H1 (cell line): ENCODE data around the gene NCBP2. TPM values are rescaled to one million over a fixed set of nuclear protein-coding genes. Genes with fewer than 3 reads are reported as not detected.

Experiments used
- CTCF ChIA-PET: fragments of 300-600 bp; sonication (Branson Sonifier 250); formaldehyde crosslinking; loops from one replicate; lab custom pipeline; 2021; ENCODE audit not compliant: partially characterized antibody; lab: Charles Lee
- POLR2A ChIA-PET: fragments of 300-600 bp; sonication (Branson Sonifier 250); formaldehyde crosslinking; loops from one replicate; lab custom pipeline; 2021; ENCODE audit warnings: inconsistent platforms; ENCODE audit not compliant: partially characterized antibody; lab: Charles Lee
- DNase-seq, 2 experiments: peaks; one replicate each; pipeline versions ENCODE4 v3.0.0 to v3.0.0-alpha.2; 2010 to 2022; ENCODE audit warnings: low spot score in 2 of 2, low read depth in 1 of 2, mixed read lengths in 1 of 2
- FAIRE-seq: peaks from 2 replicates; lab custom pipeline; 2011; peaks lifted over from hg19 to GRCh38; lab: Jason Lieb, UNC
- H2AFZ ChIP-seq: 2 replicates; pipeline ENCODE4 v1.8.1; 2012; ENCODE audit warnings: low read length, inconsistent platforms
- H2AK5ac ChIP-seq: 2 replicates; pipeline ENCODE4 v1.6.1; 2013; ENCODE audit warnings: low read depth, low read length
- H2BK120ac ChIP-seq: replicated peaks from 2 replicates; pipeline ENCODE3; 2013; ENCODE audit warnings: low read depth, low read length, inconsistent platforms
- H2BK12ac ChIP-seq: 2 replicates; pipeline ENCODE4 v1.6.1; 2013; ENCODE audit warnings: low read depth, low read length
- H2BK15ac ChIP-seq: 2 replicates; pipeline ENCODE4 v1.6.1; 2013; ENCODE audit warnings: low read length
- H2BK20ac ChIP-seq: 2 replicates; pipeline ENCODE4 v1.6.1; 2013; ENCODE audit warnings: low read length
- H2BK5ac ChIP-seq: 2 replicates; pipeline ENCODE4 v1.6.1; 2013; ENCODE audit warnings: low read depth, low read length
- H3K14ac ChIP-seq: 2 replicates; pipeline ENCODE4 v1.6.1; 2013; ENCODE audit warnings: inconsistent platforms; ENCODE audit not compliant: insufficient read length
- H3K18ac ChIP-seq: 2 replicates; pipeline ENCODE4 v1.6.1; 2013; ENCODE audit warnings: low read length; ENCODE audit errors: extremely low read depth
- H3K23ac ChIP-seq: 2 replicates; pipeline ENCODE4 v1.6.1; 2013; ENCODE audit warnings: inconsistent platforms; ENCODE audit not compliant: insufficient read length
- H3K23me2 ChIP-seq: 2 replicates; pipeline ENCODE4 v1.6.1; 2013; ENCODE audit warnings: low read depth, low read length
- H3K27ac ChIP-seq: 2 replicates; pipeline ENCODE4 v1.6.1; 2011; ENCODE audit warnings: low read depth, low read length, inconsistent platforms
- H3K27me3 ChIP-seq, 4 experiments: replicated peaks in 1 of 4; 1 replicate in 1 of 4; 2 replicates in 3 of 4; pipeline versions ENCODE4 v1.6.1 to v1.8.1; 2011 to 2013; ENCODE audit warnings: low read length in 3 of 4, mild to moderate bottlenecking in 3 of 4, inconsistent platforms in 2 of 4, mixed read lengths in 2 of 4, moderate library complexity in 1 of 4; ENCODE audit not compliant: control insufficient read depth in 3 of 4, insufficient read depth in 3 of 4; ENCODE audit errors: extremely low read depth in 1 of 4
- H3K36me3 ChIP-seq, 4 experiments: 2 replicates each; pipeline versions ENCODE4 v1.6.1 to v1.8.1; 2011 to 2013; ENCODE audit warnings: mild to moderate bottlenecking in 4 of 4, low read length in 3 of 4, moderate library complexity in 2 of 4, control low read depth in 1 of 4, inconsistent platforms in 1 of 4; ENCODE audit not compliant: insufficient read depth in 4 of 4, control insufficient read depth in 2 of 4
- H3K4ac ChIP-seq: replicated peaks from 2 replicates; pipeline ENCODE3; 2013; ENCODE audit warnings: low read length, low read depth, mixed read lengths, inconsistent platforms; ENCODE audit not compliant: insufficient read length
- H3K4me1 ChIP-seq, 4 experiments: replicated peaks in 1 of 4; 1 replicate in 1 of 4; 2 replicates in 3 of 4; pipeline versions ENCODE4 v1.6.1 to v1.8.1; 2011 to 2013; ENCODE audit warnings: low read length in 3 of 4, inconsistent platforms in 2 of 4, mixed read lengths in 1 of 4; ENCODE audit not compliant: insufficient read depth in 4 of 4, control insufficient read depth in 3 of 4
- H3K4me2 ChIP-seq, 2 experiments: 2 replicates each; pipeline versions ENCODE4 v1.6.1 to v1.8.1; 2011 to 2013; ENCODE audit warnings: low read depth in 2 of 2, low read length in 2 of 2, control low read depth in 1 of 2, inconsistent platforms in 1 of 2, mild to moderate bottlenecking in 1 of 2; ENCODE audit not compliant: insufficient read depth in 1 of 2
- H3K4me3 ChIP-seq, 4 experiments: fragments of 200-600, 300-600 bp in 1 of 4; sonication (generic), shearing (Covaris generic), sonication (Bioruptor Twin) in 1 of 4; 2 replicates each; pipeline versions ENCODE4 v1.5.1 to v1.8.1; 2011 to 2016; ENCODE audit warnings: low read length in 4 of 4, low read depth in 3 of 4, control low read depth in 2 of 4, inconsistent platforms in 2 of 4, mild to moderate bottlenecking in 2 of 4, mixed read lengths in 1 of 4, moderate library complexity in 1 of 4; ENCODE audit not compliant: insufficient read depth in 2 of 4; ENCODE audit errors: extremely low read depth in 1 of 4
- H3K56ac ChIP-seq: replicated peaks from 2 replicates; pipeline ENCODE3; 2013; ENCODE audit warnings: low read depth, mild to moderate bottlenecking, mixed read lengths, low read length, inconsistent platforms; ENCODE audit not compliant: insufficient read length
- H3K79me1 ChIP-seq: 2 replicates; pipeline ENCODE4 v1.6.1; 2013; ENCODE audit warnings: low read depth, low read length, control low read depth
- H3K79me2 ChIP-seq, 2 experiments: 2 replicates each; pipeline versions ENCODE4 v1.6.1 to v1.8.1; 2012 to 2013; ENCODE audit warnings: low read length in 2 of 2, mild to moderate bottlenecking in 2 of 2, inconsistent platforms in 1 of 2; ENCODE audit not compliant: insufficient read depth in 2 of 2, control insufficient read depth in 1 of 2
- H3K9ac ChIP-seq, 4 experiments: replicated peaks in 1 of 4; 1 replicate in 1 of 4; 2 replicates in 3 of 4; pipeline versions ENCODE4 v1.6.1 to v1.8.1; 2011 to 2013; ENCODE audit warnings: low read depth in 3 of 4, low read length in 3 of 4, control low read depth in 2 of 4, mild to moderate bottlenecking in 2 of 4, moderate library complexity in 2 of 4, inconsistent platforms in 1 of 4; ENCODE audit errors: extremely low read depth in 1 of 4
- H3K9me3 ChIP-seq, 2 experiments: 2 replicates each; pipeline versions ENCODE4 v1.6.1 to v1.8.1; 2012 to 2013; ENCODE audit warnings: mild to moderate bottlenecking in 2 of 2, moderate library complexity in 2 of 2, control low read depth in 1 of 2, inconsistent platforms in 1 of 2, low read depth in 1 of 2, low read length in 1 of 2, mixed read lengths in 1 of 2; ENCODE audit not compliant: insufficient read depth in 2 of 2
- H4K20me1 ChIP-seq, 2 experiments: replicated peaks in 1 of 2; 2 replicates each; pipeline versions ENCODE3 to v1.8.1; 2011 to 2013; ENCODE audit warnings: inconsistent platforms in 2 of 2, low read length in 2 of 2, mild to moderate bottlenecking in 1 of 2; ENCODE audit not compliant: insufficient read depth in 2 of 2, control insufficient read depth in 1 of 2
- H4K5ac ChIP-seq: 2 replicates; pipeline ENCODE4 v1.6.1; 2013; ENCODE audit warnings: low read length, low read depth, mixed read lengths, inconsistent platforms; ENCODE audit not compliant: insufficient read length
- H4K8ac ChIP-seq: 2 replicates; pipeline ENCODE4 v1.8.0; 2013; ENCODE audit warnings: mild to moderate bottlenecking, moderate library complexity, low read length, inconsistent platforms; ENCODE audit not compliant: insufficient read depth; ENCODE audit errors: extremely low read depth
- H4K91ac ChIP-seq: replicated peaks from 2 replicates; pipeline ENCODE3; 2013; ENCODE audit warnings: low read length, mixed read lengths, inconsistent platforms; ENCODE audit not compliant: insufficient read length
- ASH2L ChIP-seq: fragments of 200-600, 300-600 bp; sonication (generic); IDR thresholded peaks from one replicate; pipeline ENCODE4 v1.7.1; 2017; ENCODE audit warnings: low read length
- BACH1 ChIP-seq: IDR thresholded peaks from 2 replicates; pipeline ENCODE4 v1.6.1; 2012; ENCODE audit warnings: low read length, improper control_type of control experiment
- CEBPB ChIP-seq: IDR thresholded peaks from 2 replicates; pipeline ENCODE4 v1.6.1; 2012; ENCODE audit warnings: low read depth, low read length
- CHD1 ChIP-seq: IDR thresholded peaks from 2 replicates; pipeline ENCODE4 v1.6.1; 2012; ENCODE audit warnings: low read depth, low read length, improper control_type of control experiment
- CHD2 ChIP-seq: IDR thresholded peaks from 2 replicates; pipeline ENCODE4 v1.6.1; 2012; ENCODE audit warnings: low read length, improper control_type of control experiment
- KDM5A ChIP-seq: fragments of 200-600 bp; IDR thresholded peaks from 2 replicates; pipeline ENCODE4 v1.7.1; 2012; ENCODE audit warnings: mild to moderate bottlenecking, low read length, inconsistent platforms, mixed read lengths
- POLR2A ChIP-seq, 2 experiments: IDR thresholded peaks; 1 replicate in 1 of 2; 2 replicates in 1 of 2; pipeline ENCODE4 v1.6.1; 2011; ENCODE audit warnings: low read depth in 2 of 2, low read length in 2 of 2, mild to moderate bottlenecking in 2 of 2; ENCODE audit errors: control extremely low read depth in 1 of 2
- RAD21 ChIP-seq, 2 experiments: IDR thresholded peaks in 1 of 2; conservative IDR thresholded peaks in 1 of 2; 2 replicates each; pipeline ENCODE4 v1.6.1; 2011; ENCODE audit warnings: low read depth in 2 of 2, low read length in 2 of 2, improper control_type of control experiment in 1 of 2, inconsistent platforms in 1 of 2, mild to moderate bottlenecking in 1 of 2, moderate library complexity in 1 of 2
- TEAD4 ChIP-seq: IDR thresholded peaks from 2 replicates; pipeline ENCODE4 v1.6.1; 2012; ENCODE audit warnings: low read depth, low read length, inconsistent platforms, mixed read lengths
- YY1 ChIP-seq: IDR thresholded peaks from 2 replicates; pipeline ENCODE4 v1.6.1; 2011; ENCODE audit warnings: low read depth, mild to moderate bottlenecking, low read length
- WGBS, 2 experiments: shearing (Covaris generic) in 1 of 2; methylation state at CpG; one replicate each; pipeline versions ENCODE4 v1.1.6 to v1.1.7; 2013 to 2015; ENCODE audit warnings: low lambda C conversion rate in 2 of 2, mixed read lengths in 2 of 2, inconsistent platforms in 1 of 2, low coverage in 1 of 2, missing lambda C conversion rate in 1 of 2; ENCODE audit not compliant: insufficient replicate concordance in 2 of 2, insufficient coverage in 1 of 2, insufficient read length in 1 of 2; ENCODE audit errors: extremely low coverage in 1 of 2, missing lambda C conversion rate in 1 of 2; 5-methylcytosine and 5-hydroxymethylcytosine counted together
- polyA plus RNA-seq, 7 experiments: library from polyadenylated mRNA; depleted of rRNA in 3 of 7; stranded (reverse) in 5 of 7; unstranded in 2 of 7; fragments of >200 nt in 5 of 7; fragments of 200-250 nt in 2 of 7; gene quantifications; 1 replicate in 5 of 7; 2 replicates in 1 of 7; 4 replicates in 1 of 7; pipeline versions ENCODE4 v1.2.1 to v1.2.3, GENCODE V29; 2011 to 2013; ENCODE audit warnings: missing spikeins in 2 of 7, mixed read lengths in 2 of 7
- total RNA-seq: library from RNA; stranded (reverse); fragmentation: NEBNext Ultra II Directional; extraction: Animal tissue kit (Norgen Biotek cat#: 25700); gene quantifications from 2 replicates; pipeline ENCODE4 v1.2.1, GENCODE V29; 2021
- TF ChIP-seq, protein P1 (sequence below), 3 experiments: IDR thresholded peaks; 1 replicate in 2 of 3; 2 replicates in 1 of 3; pipeline versions ENCODE4 v1.5.1 to v1.6.1; 2011; ENCODE audit warnings: low read length in 3 of 3, mild to moderate bottlenecking in 3 of 3, inconsistent platforms in 2 of 3, low read depth in 1 of 3, moderate library complexity in 1 of 3; ENCODE audit not compliant: insufficient read depth in 1 of 3; ENCODE audit errors: control extremely low read depth in 1 of 3

The NCBP2 gene
- total and polyA plus RNA-seq, 2 of the 8 experiments (the other 6 are each of a cell fraction or from before 2014, with no cell fraction given) = 34.1 to 100 TPM

DNA sequence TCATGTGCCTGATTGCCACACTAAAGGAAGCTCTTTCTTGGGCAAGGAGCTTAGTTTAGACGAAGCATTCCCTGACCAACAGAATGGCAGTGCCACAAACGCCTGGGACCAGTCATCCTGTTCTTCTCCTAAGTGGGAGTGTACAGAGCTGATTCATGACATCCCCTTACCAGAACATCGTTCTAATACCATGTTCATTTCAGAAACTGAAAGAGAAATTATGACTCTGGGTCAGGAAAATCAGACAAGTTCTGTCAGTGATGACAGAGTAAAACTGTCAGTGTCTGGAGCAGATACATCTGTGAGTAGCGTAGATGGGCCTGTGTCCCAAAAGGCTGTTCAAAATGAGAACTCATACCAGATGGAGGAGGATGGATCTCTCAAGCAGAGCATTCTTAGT, 56.2 kb downstream of the NCBP2 start:
- Histone ChIP-seq H2BK15ac (no peak overlapping the region), H3K4me2 (no peak overlapping the region), H4K8ac (no peak overlapping the region), H3K27me3 (no peaks in the 10 kb centered on the region), H3K9ac (no peak overlapping the region), H4K91ac (no peak overlapping the region), H2BK20ac (no peak overlapping the region), H3K4ac (no peak overlapping the region), H3K9me3 (no peaks in the 10 kb centered on the region), H3K79me2 (peaks cover 0 to 46% of the 10 kb centered on the region in 2 experiments; a peak in 2 of 4 replicates), H3K4me1 (no peaks in the 10 kb centered on the region), H3K4me3 (no peak overlapping the region), H2BK5ac (no peak overlapping the region), H4K5ac (no peak overlapping the region), H3K36me3 (peaks cover 0 to 15% (median 3%) of the 10 kb centered on the region in 4 experiments; a peak in 2 of 8 replicates), H3K56ac (no peak overlapping the region), H3K14ac (no peak overlapping the region), H3K18ac (no peak overlapping the region), H2BK120ac (no peak overlapping the region), H2BK12ac (no peak overlapping the region), H3K23ac (no peak overlapping the region), H2AK5ac (no peak overlapping the region), H2AFZ (no peak overlapping the region), H3K23me2 (no peaks in the 10 kb centered on the region), H4K20me1 (peaks cover 2% of the 10 kb centered on the region in 2 experiments), H3K27ac (no peak overlapping the region), H3K79me1 (0 out of 2 replicates have a peak, but pooled peaks cover 3% of the 10 kb centered on the region)
- FAIRE-seq (no peak), DNase-seq (no peak)
- ChIA-PET POLR2A (interaction anchor here (2.2 kb wide), 1 partner anchor 18 kb away, joined by 6 read pairs; the partner anchor contains the start of gene SENP5), CTCF (no interaction called here)
- TF ChIP-seq CHD2 (no peak), POLR2A (IDR thresholded peaks at IDR 0.05; ENCODE audit: control extremely low read depth in 1 of 2, low read depth in 2 of 2, low read length in 2 of 2) (no peak), BACH1 (no peak), CHD1 (no peak), YY1 (no peak), KDM5A (no peak), RAD21 (IDR thresholded peaks at IDR 0.05 in 1 of 2, conservative IDR thresholded peaks at IDR 0.05 in 1 of 2; ENCODE audit: low read depth in 2 of 2, low read length in 2 of 2) (no peak), TEAD4 (no peak), ASH2L (no peak), CEBPB (no peak)
- TF ChIP-seq, protein P1, sequence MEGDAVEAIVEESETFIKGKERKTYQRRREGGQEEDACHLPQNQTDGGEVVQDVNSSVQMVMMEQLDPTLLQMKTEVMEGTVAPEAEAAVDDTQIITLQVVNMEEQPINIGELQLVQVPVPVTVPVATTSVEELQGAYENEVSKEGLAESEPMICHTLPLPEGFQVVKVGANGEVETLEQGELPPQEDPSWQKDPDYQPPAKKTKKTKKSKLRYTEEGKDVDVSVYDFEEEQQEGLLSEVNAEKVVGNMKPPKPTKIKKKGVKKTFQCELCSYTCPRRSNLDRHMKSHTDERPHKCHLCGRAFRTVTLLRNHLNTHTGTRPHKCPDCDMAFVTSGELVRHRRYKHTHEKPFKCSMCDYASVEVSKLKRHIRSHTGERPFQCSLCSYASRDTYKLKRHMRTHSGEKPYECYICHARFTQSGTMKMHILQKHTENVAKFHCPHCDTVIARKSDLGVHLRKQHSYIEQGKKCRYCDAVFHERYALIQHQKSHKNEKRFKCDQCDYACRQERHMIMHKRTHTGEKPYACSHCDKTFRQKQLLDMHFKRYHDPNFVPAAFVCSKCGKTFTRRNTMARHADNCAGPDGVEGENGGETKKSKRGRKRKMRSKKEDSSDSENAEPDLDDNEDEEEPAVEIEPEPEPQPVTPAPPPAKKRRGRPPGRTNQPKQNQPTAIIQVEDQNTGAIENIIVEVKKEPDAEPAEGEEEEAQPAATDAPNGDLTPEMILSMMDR (IDR thresholded peaks at IDR 0.05; ENCODE audit: control extremely low read depth in 1 of 3, insufficient read depth in 1 of 3, low read depth in 1 of 3, low read length in 3 of 3) = no peak
- 85% methylated on average over 4 of the region's 4 CpGs; no CpG with 5 or more reads in 1 of the 2 experiments for WGBS, 2 experiments
